Esophagus muscularis mucosa (tissue), 4 donors: ENCODE results near the gene UBE2V1. TPM values are rescaled to one million over a fixed set of nuclear protein-coding genes. Genes with fewer than 3 reads are reported as not detected.

ENCODE experiments used
- DNase-seq: peaks from one replicate; pipeline ENCODE4 v3.0.0-alpha.2; 2017; ENCODE audit errors: extremely low spot score
- H3K27ac ChIP-seq, 4 donors: fragments of 200-600 bp; sonication (generic); replicated peaks in 1 of 4; 1 replicate in 3 of 4; 2 replicates in 1 of 4; pipeline ENCODE4 v1.5.1; 2016 to 2019; ENCODE audit warnings: mild to moderate bottlenecking in 1 of 4
- H3K27me3 ChIP-seq, 4 donors: fragments of 200-600 bp; sonication (generic); one replicate each; pipeline versions ENCODE4 v1.5.1 to v1.6.0; 2016 to 2019
- H3K36me3 ChIP-seq, 4 donors: fragments of 200-600 bp; sonication (generic); one replicate each; pipeline ENCODE4 v1.5.1; 2016 to 2019
- H3K4me1 ChIP-seq, 4 donors: fragments of 200-600 bp; sonication (generic); one replicate each; pipeline ENCODE4 v1.5.1; 2016 to 2019
- H3K4me3 ChIP-seq, 4 donors: fragments of 200-600 bp; sonication (generic); 1 replicate in 2 of 4; 2 replicates in 2 of 4; pipeline ENCODE4 v1.5.1; 2016 to 2019; ENCODE audit warnings: mild to moderate bottlenecking in 4 of 4, moderate library complexity in 1 of 4
- H3K9me3 ChIP-seq, 4 donors: fragments of 200-600 bp; sonication (generic); 1 replicate in 3 of 4; 2 replicates in 1 of 4; pipeline ENCODE4 v1.5.1; 2016 to 2019
- CTCF ChIP-seq, 3 experiments: fragments of 200-600 bp in 2 of 3; fragments of 450-650 bp in 1 of 3; sonication (generic) in 2 of 3; IDR thresholded peaks; one replicate each; pipeline ENCODE4 v1.5.1; 2017 to 2019; ENCODE audit warnings: antibody characterized with exemption in 3 of 3, mild to moderate bottlenecking in 2 of 3, moderate library complexity in 1 of 3
- EP300 ChIP-seq: sonication (generic); formaldehyde crosslinking; IDR thresholded peaks from one replicate; pipeline ENCODE4 v1.6.1; 2017; ENCODE audit warnings: antibody characterized with exemption
- POLR2A ChIP-seq: fragments of 450-650 bp; IDR thresholded peaks from one replicate; pipeline ENCODE4 v1.6.1; 2017; ENCODE audit warnings: antibody characterized with exemption, moderate library complexity, mild to moderate bottlenecking, low read depth
- POLR2AphosphoS5 ChIP-seq, 2 donors: sonication (generic); formaldehyde crosslinking; IDR thresholded peaks; one replicate each; pipeline ENCODE4 v1.6.1; 2017; ENCODE audit warnings: antibody characterized with exemption in 2 of 2
- WGBS: methylation state at CpG from one replicate; pipeline ENCODE4 v1.1.5; 2018; 5-methylcytosine and 5-hydroxymethylcytosine counted together
- intact Hi-C: fragments of 100-400 bp; cut with DNase I; formaldehyde crosslinking; loops from one replicate; pipeline ENCODE4 v1.15.1; 2023
- total RNA-seq, 4 donors: library from RNA; depleted of rRNA; stranded (reverse); fragments of >200 nt; gene quantifications; one replicate each; pipeline versions ENCODE4 v1.1.0 to v1.2.1, GENCODE V29; 2016

Gene UBE2V1
- total RNA-seq, 4 donors from 2014 or later = 66.8 to 104 (median 78.3) TPM

GRCh38 chr20:50070361-50070760 lies 42.6 kb downstream of the UBE2V1 start:
- no peak overlapping the region for H3K27ac ChIP-seq
- peaks cover 9 to 21% (median 18%) of the 10 kb centered on the region in 4 donors for H3K4me1 ChIP-seq
- H3K9me3 ChIP-seq = no peaks in the 10 kb centered on the region
- no peak overlapping the region for H3K4me3 ChIP-seq
- no peaks in the 10 kb centered on the region for H3K36me3 ChIP-seq
- DNase-seq = no peak
- TF ChIP-seq POLR2A = no peak
- TF ChIP-seq CTCF (IDR thresholded peaks at IDR 0.05) = no peak
- TF ChIP-seq EP300 = no peak
- TF ChIP-seq POLR2AphosphoS5 (IDR thresholded peaks at IDR 0.05) = no peak
- no peaks in the 10 kb centered on the region for H3K27me3 ChIP-seq
- intact Hi-C loops = loop anchor here (5.0 kb wide), 1 partner anchor 102 kb away; no protein-coding TSS in a partner anchor
- WGBS = 91% methylated on average over 7 of the region's 7 CpGs

GRCh38 chr20:50068041-50068651 lies 44.8 kb downstream of the UBE2V1 start:
- Histone ChIP-seq H3K4me1 (peaks cover 9 to 12% (median 11%) of the 10 kb centered on the region in 4 donors), H3K36me3 (no peaks in the 10 kb centered on the region), H3K9me3 (no peaks in the 10 kb centered on the region), H3K27ac (no peak overlapping the region), H3K4me3 (no peak overlapping the region), H3K27me3 (no peaks in the 10 kb centered on the region)
- TF ChIP-seq CTCF (IDR thresholded peaks at IDR 0.05) (no peak), POLR2A (no peak), EP300 (no peak), POLR2AphosphoS5 (IDR thresholded peaks at IDR 0.05) (no peak)
- no peak for DNase-seq
- WGBS = 80% methylated on average over 11 of the region's 11 CpGs
- intact Hi-C loops = no loop called here

- H3K27ac ChIP-seq = no peak overlapping the region
- 86% methylated on average over 2 of the region's 2 CpGs for WGBS
- intact Hi-C loops = no loop called here
- H3K4me3 ChIP-seq = no peak overlapping the region
- DNase-seq = no peak
- TF ChIP-seq POLR2A (no peak), POLR2AphosphoS5 (IDR thresholded peaks at IDR 0.05) (no peak), CTCF (IDR thresholded peaks at IDR 0.05) (no peak), EP300 (no peak)
- no peaks in the 10 kb centered on the region for H3K9me3 ChIP-seq
- peaks cover 9 to 12% (median 11%) of the 10 kb centered on the region in 4 donors for H3K4me1 ChIP-seq
- no peaks in the 10 kb centered on the region for H3K36me3 ChIP-seq
- H3K27me3 ChIP-seq = no peaks in the 10 kb centered on the region
Observed at GRCh38 chr20:50067461-50067860, 45.5 kb downstream of the UBE2V1 start.

GRCh38 chr20:50067018-50067417 lies 45.9 kb downstream of the UBE2V1 start:
- H3K27ac ChIP-seq = no peak overlapping the region
- H3K9me3 ChIP-seq = no peaks in the 10 kb centered on the region
- intact Hi-C loops = no loop called here
- TF ChIP-seq EP300 (no peak), POLR2A (no peak), POLR2AphosphoS5 (IDR thresholded peaks at IDR 0.05) (no peak), CTCF (IDR thresholded peaks at IDR 0.05) (no peak)
- peaks cover 9 to 12% (median 11%) of the 10 kb centered on the region in 4 donors for H3K4me1 ChIP-seq
- WGBS = 95% methylated on average over 6 of the region's 7 CpGs
- no peak for DNase-seq
- no peaks in the 10 kb centered on the region for H3K27me3 ChIP-seq
- no peaks in the 10 kb centered on the region for H3K36me3 ChIP-seq
- no peak overlapping the region for H3K4me3 ChIP-seq
